Karpas-422 (cell line): Measurements from ENCODE around the gene TRMT13. TPM values are rescaled to one million over a fixed set of nuclear protein-coding genes. Genes with fewer than 3 reads are reported as not detected.
A peak's percentile ranks its signal among the peaks of the same experiment; 100 is the strongest.

Source experiments
- DNase-seq: peaks from one replicate; pipeline ENCODE4 v3.0.0-alpha.2; 2015
- H2AFZ ChIP-seq: fragments of 200-600 bp; sonication (generic); 2 replicates; pipeline ENCODE4 v1.6.1; 2014; ENCODE audit warnings: antibody characterized with exemption, low read length, mixed read lengths
- H3K27ac ChIP-seq: fragments of 200-600 bp; sonication (generic); 2 replicates; pipeline ENCODE4 v1.5.1; 2014; ENCODE audit warnings: mild to moderate bottlenecking, low read length, moderate library complexity
- H3K27me3 ChIP-seq: fragments of 200-600 bp; sonication (generic); 2 replicates; pipeline ENCODE4 v1.6.1; 2014; ENCODE audit warnings: low read length, mixed read lengths
- H3K36me3 ChIP-seq: fragments of 200-600 bp; sonication (generic); 2 replicates; pipeline ENCODE4 v1.6.1; 2014; ENCODE audit warnings: low read length, mixed read lengths; ENCODE audit not compliant: insufficient read depth
- H3K4me1 ChIP-seq: fragments of 200-600 bp; sonication (generic); 2 replicates; pipeline ENCODE4 v1.6.1; 2014; ENCODE audit warnings: mild to moderate bottlenecking, low read length, mixed read lengths
- H3K4me2 ChIP-seq: fragments of 200-600 bp; sonication (generic); 2 replicates; pipeline ENCODE4 v1.6.1; 2014; ENCODE audit warnings: low read length, low read depth, mild to moderate bottlenecking; ENCODE audit not compliant: poor library complexity, severe bottlenecking
- H3K4me3 ChIP-seq: fragments of 200-600 bp; sonication (generic); 2 replicates; pipeline ENCODE4 v1.5.1; 2014; ENCODE audit warnings: mild to moderate bottlenecking, antibody characterized with exemption, low read length, mixed read lengths
- H3K79me2 ChIP-seq: fragments of 200-600 bp; sonication (generic); 2 replicates; pipeline ENCODE4 v1.6.1; 2014; ENCODE audit warnings: mild to moderate bottlenecking, low read length, mixed read lengths
- H3K9ac ChIP-seq: fragments of 200-600 bp; sonication (generic); 2 replicates; pipeline ENCODE4 v1.6.0; 2014; ENCODE audit warnings: low read length
- H3K9me2 ChIP-seq: fragments of 200-600 bp; sonication (generic), shearing (Covaris generic); replicated peaks from 2 replicates; pipeline ENCODE4 v1.6.0; 2014; ENCODE audit warnings: mild to moderate bottlenecking, low read length, moderate library complexity; ENCODE audit not compliant: insufficient read depth
- H3K9me3 ChIP-seq: fragments of 300-700, 200-600 bp; sonication (generic); 2 replicates; pipeline ENCODE4 v1.6.1; 2014; ENCODE audit warnings: low read length, mixed read lengths
- H4K20me1 ChIP-seq: fragments of 200-600 bp; sonication (generic); 2 replicates; pipeline ENCODE4 v1.6.1; 2014; ENCODE audit warnings: mild to moderate bottlenecking, antibody characterized with exemption, low read length, low read depth; ENCODE audit not compliant: insufficient read depth
- total RNA-seq: library from RNA; depleted of rRNA; stranded (reverse); fragments of >200 nt; shearing (Covaris generic); gene quantifications from 2 replicates; pipeline ENCODE4 v1.2.3, GENCODE V29; 2014; ENCODE audit warnings: low replicate concordance

TRMT13 gene
- total RNA-seq, 1 experiment from 2014 or later = 71.1 TPM

GRCh38 chr1:100141192-100141591 is 8.2 kb downstream of the TRMT13 start:
- Histone ChIP-seq H3K9ac (no peak overlapping the region), H3K79me2 (no peaks in the 10 kb centered on the region), H2AFZ (no peak overlapping the region), H4K20me1 (no peaks in the 10 kb centered on the region), H3K36me3 (peaks cover 87% of the 10 kb centered on the region), H3K27me3 (no peaks in the 10 kb centered on the region), H3K27ac (no peak overlapping the region), H3K4me3 (no peak overlapping the region), H3K9me2 (no peaks in the 10 kb centered on the region), H3K4me2 (no peak overlapping the region), H3K9me3 (no peaks in the 10 kb centered on the region), H3K4me1 (no peaks in the 10 kb centered on the region)
- no peak for DNase-seq

GRCh38 chr1:100142343-100142742 is 9.4 kb downstream of the TRMT13 start:
- Histone ChIP-seq H4K20me1 (no peaks in the 10 kb centered on the region), H3K36me3 (peaks cover 83% of the 10 kb centered on the region), H2AFZ (no peak overlapping the region), H3K4me3 (no peak overlapping the region), H3K4me1 (no peaks in the 10 kb centered on the region), H3K79me2 (no peaks in the 10 kb centered on the region), H3K9me3 (no peaks in the 10 kb centered on the region), H3K4me2 (no peak overlapping the region), H3K27me3 (no peaks in the 10 kb centered on the region), H3K9ac (no peak overlapping the region), H3K27ac (no peak overlapping the region), H3K9me2 (no peaks in the 10 kb centered on the region)
- DNase-seq = no peak

GRCh38 chr1:100145116-100145515 is 12.2 kb downstream of the TRMT13 start:
- Histone ChIP-seq H3K79me2 (no peaks in the 10 kb centered on the region), H3K27ac (no peak overlapping the region), H3K9me2 (no peaks in the 10 kb centered on the region), H3K27me3 (no peaks in the 10 kb centered on the region), H3K4me1 (no peaks in the 10 kb centered on the region), H3K36me3 (peaks cover 83% of the 10 kb centered on the region), H3K4me3 (no peak overlapping the region), H3K9me3 (no peaks in the 10 kb centered on the region), H3K4me2 (no peak overlapping the region), H3K9ac (no peak overlapping the region), H2AFZ (no peak overlapping the region), H4K20me1 (no peaks in the 10 kb centered on the region)
- no peak for DNase-seq

- Histone ChIP-seq H3K27me3 (no peaks in the 10 kb centered on the region), H3K9ac (no peak overlapping the region), H3K36me3 (peaks cover 71% of the 10 kb centered on the region)
Observed at GRCh38 chr1:100146958-100147357, 14.0 kb downstream of the TRMT13 start.

GRCh38 chr1:100147875-100148274 is 14.9 kb downstream of the TRMT13 start:
- no peak overlapping the region for H3K9ac ChIP-seq
- peaks cover 11% of the 10 kb centered on the region for H3K4me1 ChIP-seq
- H3K79me2 ChIP-seq = no peaks in the 10 kb centered on the region
- H3K9me2 ChIP-seq = no peaks in the 10 kb centered on the region
- H3K36me3 ChIP-seq = peaks cover 62% of the 10 kb centered on the region
- no peak overlapping the region for H3K4me3 ChIP-seq
- H3K27me3 ChIP-seq = no peaks in the 10 kb centered on the region
- no peaks in the 10 kb centered on the region for H4K20me1 ChIP-seq
- H3K4me2 ChIP-seq = no peak overlapping the region
- no peak overlapping the region for H2AFZ ChIP-seq
- H3K27ac ChIP-seq = no peak overlapping the region
- H3K9me3 ChIP-seq = no peaks in the 10 kb centered on the region
- no peak for DNase-seq

More at GRCh38 chr1:100146958-100147357, 14.0 kb downstream of the TRMT13 start:
- Histone ChIP-seq H3K27ac (no peak overlapping the region), H3K79me2 (no peaks in the 10 kb centered on the region), H3K4me3 (no peak overlapping the region), H3K4me2 (no peak overlapping the region), H3K9me3 (no peaks in the 10 kb centered on the region), H3K9me2 (no peaks in the 10 kb centered on the region), H2AFZ (no peak overlapping the region), H4K20me1 (no peaks in the 10 kb centered on the region), H3K4me1 (peaks cover 5% of the 10 kb centered on the region)
- no peak for DNase-seq

GRCh38 chr1:100151679-100152078 is 18.7 kb downstream of the TRMT13 start:
- H3K9me2 ChIP-seq = no peaks in the 10 kb centered on the region
- no peak overlapping the region for H3K9ac ChIP-seq
- no peak for DNase-seq
- H3K9me3 ChIP-seq = no peaks in the 10 kb centered on the region
- no peaks in the 10 kb centered on the region for H3K79me2 ChIP-seq
- H3K27me3 ChIP-seq = no peaks in the 10 kb centered on the region
- peak overlapping the region; percentile 16 for H3K27ac ChIP-seq
- H3K36me3 ChIP-seq = peaks cover 30% of the 10 kb centered on the region; the same call in 1 of the 2 replicates
- no peaks in the 10 kb centered on the region for H4K20me1 ChIP-seq
- peaks cover 11% of the 10 kb centered on the region for H3K4me1 ChIP-seq
- peak overlapping the region; percentile 29 for H3K4me2 ChIP-seq
- H3K4me3 ChIP-seq = no peak overlapping the region
- H2AFZ ChIP-seq = no peak overlapping the region

GRCh38 chr1:100152271-100152670 is 19.3 kb downstream of the TRMT13 start:
- H3K36me3 ChIP-seq = peaks cover 28% of the 10 kb centered on the region; the same call in 1 of the 2 replicates
- H3K27ac ChIP-seq = peak overlapping the region; percentile 16
- H3K4me3 ChIP-seq = no peak overlapping the region
- peak overlapping the region; percentile 29 for H3K4me2 ChIP-seq
- H3K9me3 ChIP-seq = no peaks in the 10 kb centered on the region
- H3K4me1 ChIP-seq = peaks cover 11% of the 10 kb centered on the region
- H4K20me1 ChIP-seq = no peaks in the 10 kb centered on the region
- no peaks in the 10 kb centered on the region for H3K79me2 ChIP-seq
- no peaks in the 10 kb centered on the region for H3K9me2 ChIP-seq
- no peak overlapping the region for H3K9ac ChIP-seq
- H2AFZ ChIP-seq = peak overlapping the region; percentile 57; the same call in 1 of the 2 replicates
- DNase-seq = no peak
- H3K27me3 ChIP-seq = no peaks in the 10 kb centered on the region

- no peak overlapping the region for H3K9ac ChIP-seq
- no peaks in the 10 kb centered on the region for H3K36me3 ChIP-seq
- H3K27ac ChIP-seq = no peak overlapping the region
- H3K4me1 ChIP-seq = peaks cover 12% of the 10 kb centered on the region
- H3K4me2 ChIP-seq = no peak overlapping the region
- no peak for DNase-seq
- H3K27me3 ChIP-seq = no peaks in the 10 kb centered on the region
- H3K79me2 ChIP-seq = no peaks in the 10 kb centered on the region
- no peaks in the 10 kb centered on the region for H4K20me1 ChIP-seq
- no peaks in the 10 kb centered on the region for H3K9me3 ChIP-seq
- no peak overlapping the region for H3K4me3 ChIP-seq
- no peak overlapping the region; the same call in 1 of the 2 replicates for H2AFZ ChIP-seq
- no peaks in the 10 kb centered on the region for H3K9me2 ChIP-seq
Observed at GRCh38 chr1:100162881-100163280, 29.9 kb downstream of the TRMT13 start.
